Effector memory CD4-positive, alpha-beta T cell (primary cell): Measurements from ENCODE around the gene ALG12.

Source experiments
- DNase-seq, 3 donors: peaks; one replicate each; pipeline ENCODE4 v3.0.0-alpha.2; 2020
- H3K27ac ChIP-seq: 2 replicates; pipeline ENCODE4 v1.7.0; 2013; ENCODE audit warnings: mild to moderate bottlenecking, low read length, moderate library complexity; ENCODE audit not compliant: insufficient read depth, poor library complexity, severe bottlenecking
- H3K27me3 ChIP-seq: replicated peaks from 2 replicates; pipeline ENCODE4 v1.7.0; 2013; ENCODE audit warnings: mild to moderate bottlenecking, low read length; ENCODE audit not compliant: insufficient read depth, control insufficient read depth, poor library complexity, severe bottlenecking
- H3K36me3 ChIP-seq: 2 replicates; pipeline ENCODE4 v1.7.0; 2013; ENCODE audit warnings: mild to moderate bottlenecking, low read length, moderate library complexity; ENCODE audit not compliant: control insufficient read depth, insufficient read depth
- H3K4me1 ChIP-seq: 2 replicates; pipeline ENCODE4 v1.7.0; 2013; ENCODE audit warnings: low read length, mild to moderate bottlenecking; ENCODE audit not compliant: control insufficient read depth, insufficient read depth, poor library complexity, severe bottlenecking
- H3K4me3 ChIP-seq: 2 replicates; pipeline ENCODE4 v1.7.0; 2013; ENCODE audit warnings: low read length, low read depth, mild to moderate bottlenecking; ENCODE audit not compliant: insufficient read depth, poor library complexity, severe bottlenecking
- H3K9me3 ChIP-seq: 2 replicates; pipeline ENCODE4 v1.7.0; 2013; ENCODE audit warnings: mild to moderate bottlenecking, low read length, moderate library complexity; ENCODE audit not compliant: control insufficient read depth

The ALG12 gene

GRCh38 chr22:49929994-49930575 lies 11.8 kb upstream of the ALG12 start:
- peak overlapping the region; percentile 33 for H3K27ac ChIP-seq
- no peaks in the 10 kb centered on the region for H3K36me3 ChIP-seq
- DNase-seq, result no peak
- H3K27me3 ChIP-seq, result no peaks in the 10 kb centered on the region
- no peaks in the 10 kb centered on the region for H3K9me3 ChIP-seq
- H3K4me3 ChIP-seq, result no peak overlapping the region
- H3K4me1 ChIP-seq, result peaks cover 39% of the 10 kb centered on the region

GRCh38 chr22:49929211-49929979 lies 11.2 kb upstream of the ALG12 start:
- no peaks in the 10 kb centered on the region for H3K27me3 ChIP-seq
- H3K27ac ChIP-seq, result peak overlapping the region; percentile 33
- no peaks in the 10 kb centered on the region for H3K36me3 ChIP-seq
- no peaks in the 10 kb centered on the region for H3K9me3 ChIP-seq
- H3K4me1 ChIP-seq, result peaks cover 34% of the 10 kb centered on the region
- peak; percentile 54 to 70 (median 64) for DNase-seq
- H3K4me3 ChIP-seq, result no peak overlapping the region

- Histone ChIP-seq H3K27ac (no peak overlapping the region), H3K4me1 (peaks cover 31% of the 10 kb centered on the region)
Observed at GRCh38 chr22:49928555-49929210, 10.4 kb upstream of the ALG12 start.

GRCh38 chr22:49928185-49928495 lies 9.9 kb upstream of the ALG12 start:
- no peaks in the 10 kb centered on the region for H3K27me3 ChIP-seq

More at GRCh38 chr22:49928555-49929210, 10.4 kb upstream of the ALG12 start:
- no peaks in the 10 kb centered on the region for H3K9me3 ChIP-seq
- no peak overlapping the region for H3K4me3 ChIP-seq
- DNase-seq, result no peak
- no peaks in the 10 kb centered on the region for H3K27me3 ChIP-seq
- no peaks in the 10 kb centered on the region for H3K36me3 ChIP-seq

GRCh38 chr22:49927483-49928184 lies 9.4 kb upstream of the ALG12 start:
- Histone ChIP-seq H3K9me3 (no peaks in the 10 kb centered on the region), H3K27ac (no peak overlapping the region), H3K4me3 (no peak overlapping the region), H3K27me3 (no peaks in the 10 kb centered on the region), H3K4me1 (peaks cover 31% of the 10 kb centered on the region), H3K36me3 (no peaks in the 10 kb centered on the region)
- DNase-seq, result no peak

More at GRCh38 chr22:49928185-49928495, 9.9 kb upstream of the ALG12 start:
- H3K9me3 ChIP-seq, result no peaks in the 10 kb centered on the region
- no peaks in the 10 kb centered on the region for H3K36me3 ChIP-seq
- H3K27ac ChIP-seq, result no peak overlapping the region
- H3K4me3 ChIP-seq, result no peak overlapping the region
- DNase-seq, result no peak
- peaks cover 31% of the 10 kb centered on the region for H3K4me1 ChIP-seq

GRCh38 chr22:49926916-49927315 lies 8.7 kb upstream of the ALG12 start:
- no peaks in the 10 kb centered on the region for H3K9me3 ChIP-seq
- no peak overlapping the region for H3K4me3 ChIP-seq
- H3K4me1 ChIP-seq, result peaks cover 31% of the 10 kb centered on the region
- no peaks in the 10 kb centered on the region for H3K36me3 ChIP-seq
- no peak overlapping the region for H3K27ac ChIP-seq
- no peaks in the 10 kb centered on the region for H3K27me3 ChIP-seq
- no peak for DNase-seq

GRCh38 chr22:49925525-49926128 lies 7.4 kb upstream of the ALG12 start:
- Histone ChIP-seq H3K36me3 (peaks cover 7% of the 10 kb centered on the region), H3K27ac (peak overlapping the region; percentile 90), H3K9me3 (no peaks in the 10 kb centered on the region), H3K4me3 (peak overlapping the region; percentile 5), H3K4me1 (peaks cover 23% of the 10 kb centered on the region), H3K27me3 (no peaks in the 10 kb centered on the region)
- DNase-seq, result peak; percentile 72 to 80 (median 76)

GRCh38 chr22:49924113-49924833 lies 6.0 kb upstream of the ALG12 start:
- no peak overlapping the region for H3K4me3 ChIP-seq
- peak overlapping the region; percentile 30 for H3K27ac ChIP-seq
- no peak for DNase-seq
- H3K27me3 ChIP-seq, result no peaks in the 10 kb centered on the region
- peaks cover 21% of the 10 kb centered on the region for H3K4me1 ChIP-seq
- no peaks in the 10 kb centered on the region for H3K9me3 ChIP-seq
- H3K36me3 ChIP-seq, result peaks cover 7% of the 10 kb centered on the region

- Histone ChIP-seq H3K27me3 (no peaks in the 10 kb centered on the region), H3K36me3 (peaks cover 7% of the 10 kb centered on the region), H3K4me1 (peaks cover 24% of the 10 kb centered on the region), H3K4me3 (no peak overlapping the region), H3K27ac (peak overlapping the region; percentile 30), H3K9me3 (no peaks in the 10 kb centered on the region)
- DNase-seq, result no peak
Observed at GRCh38 chr22:49923445-49923844, 5.2 kb upstream of the ALG12 start.
